ENCODE measurements around the gene ZNF624.

- TF ChIP-seq, protein P1, sequence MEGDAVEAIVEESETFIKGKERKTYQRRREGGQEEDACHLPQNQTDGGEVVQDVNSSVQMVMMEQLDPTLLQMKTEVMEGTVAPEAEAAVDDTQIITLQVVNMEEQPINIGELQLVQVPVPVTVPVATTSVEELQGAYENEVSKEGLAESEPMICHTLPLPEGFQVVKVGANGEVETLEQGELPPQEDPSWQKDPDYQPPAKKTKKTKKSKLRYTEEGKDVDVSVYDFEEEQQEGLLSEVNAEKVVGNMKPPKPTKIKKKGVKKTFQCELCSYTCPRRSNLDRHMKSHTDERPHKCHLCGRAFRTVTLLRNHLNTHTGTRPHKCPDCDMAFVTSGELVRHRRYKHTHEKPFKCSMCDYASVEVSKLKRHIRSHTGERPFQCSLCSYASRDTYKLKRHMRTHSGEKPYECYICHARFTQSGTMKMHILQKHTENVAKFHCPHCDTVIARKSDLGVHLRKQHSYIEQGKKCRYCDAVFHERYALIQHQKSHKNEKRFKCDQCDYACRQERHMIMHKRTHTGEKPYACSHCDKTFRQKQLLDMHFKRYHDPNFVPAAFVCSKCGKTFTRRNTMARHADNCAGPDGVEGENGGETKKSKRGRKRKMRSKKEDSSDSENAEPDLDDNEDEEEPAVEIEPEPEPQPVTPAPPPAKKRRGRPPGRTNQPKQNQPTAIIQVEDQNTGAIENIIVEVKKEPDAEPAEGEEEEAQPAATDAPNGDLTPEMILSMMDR (IDR thresholded peaks at IDR 0.05): no peak
- TF ChIP-seq POLR2A (IDR thresholded peaks at IDR 0.05) (no peak), POLR2AphosphoS5 (IDR thresholded peaks at IDR 0.05) (no peak)
Measured at GRCh38 chr17:16662936-16663335, 9.3 kb upstream of the ZNF624 start.

All from breast epithelium (tissue), 3 donors.